ENCODE data around the gene FAM117B. TPM values are rescaled to one million over a fixed set of nuclear protein-coding genes. Genes with fewer than 3 reads are reported as not detected.

The FAM117B gene
- total RNA-seq, 1 donor from 2014 or later: 7.2 TPM

DNA sequence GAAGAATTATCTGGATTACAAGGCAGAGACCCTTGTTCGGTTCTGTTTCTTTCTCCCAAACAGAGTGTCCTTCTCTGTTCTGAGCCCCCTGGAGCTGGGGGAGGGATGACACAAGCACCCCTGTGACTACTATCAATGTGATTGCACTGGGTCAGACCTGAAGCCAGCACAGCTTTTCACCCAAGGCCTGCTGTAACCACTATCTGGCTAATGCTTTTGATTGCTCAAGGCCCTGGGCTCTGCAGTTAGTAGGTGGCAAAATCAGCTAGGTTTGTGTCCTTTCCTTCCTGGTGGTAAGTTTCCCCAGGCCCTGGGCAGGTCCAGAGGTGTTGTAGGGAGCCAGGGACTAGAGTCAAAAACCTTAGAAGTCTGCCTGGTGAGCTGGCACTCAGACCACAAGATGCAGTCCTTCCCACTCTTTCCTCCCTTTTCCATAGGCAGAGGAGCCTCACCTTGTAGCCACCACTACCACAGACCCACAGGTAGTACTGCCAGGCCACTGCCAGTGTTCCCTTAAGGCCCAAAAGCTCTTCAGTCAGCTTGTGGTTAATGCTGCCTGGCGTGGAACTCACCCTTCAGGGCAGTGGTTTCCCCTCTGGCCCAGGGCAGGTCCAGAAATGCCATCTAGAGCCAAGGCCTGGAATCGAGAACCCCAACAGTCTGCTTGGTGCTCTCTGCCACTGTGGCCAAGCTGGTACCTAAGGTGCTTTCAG is 83.0 kb downstream of the FAM117B start:
- TF ChIP-seq EZH2 (IDR thresholded peaks at IDR 0.05; ENCODE audit: insufficient read depth, low read length): no peak
- TF ChIP-seq, protein P1, sequence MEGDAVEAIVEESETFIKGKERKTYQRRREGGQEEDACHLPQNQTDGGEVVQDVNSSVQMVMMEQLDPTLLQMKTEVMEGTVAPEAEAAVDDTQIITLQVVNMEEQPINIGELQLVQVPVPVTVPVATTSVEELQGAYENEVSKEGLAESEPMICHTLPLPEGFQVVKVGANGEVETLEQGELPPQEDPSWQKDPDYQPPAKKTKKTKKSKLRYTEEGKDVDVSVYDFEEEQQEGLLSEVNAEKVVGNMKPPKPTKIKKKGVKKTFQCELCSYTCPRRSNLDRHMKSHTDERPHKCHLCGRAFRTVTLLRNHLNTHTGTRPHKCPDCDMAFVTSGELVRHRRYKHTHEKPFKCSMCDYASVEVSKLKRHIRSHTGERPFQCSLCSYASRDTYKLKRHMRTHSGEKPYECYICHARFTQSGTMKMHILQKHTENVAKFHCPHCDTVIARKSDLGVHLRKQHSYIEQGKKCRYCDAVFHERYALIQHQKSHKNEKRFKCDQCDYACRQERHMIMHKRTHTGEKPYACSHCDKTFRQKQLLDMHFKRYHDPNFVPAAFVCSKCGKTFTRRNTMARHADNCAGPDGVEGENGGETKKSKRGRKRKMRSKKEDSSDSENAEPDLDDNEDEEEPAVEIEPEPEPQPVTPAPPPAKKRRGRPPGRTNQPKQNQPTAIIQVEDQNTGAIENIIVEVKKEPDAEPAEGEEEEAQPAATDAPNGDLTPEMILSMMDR (IDR thresholded peaks at IDR 0.05; ENCODE audit: insufficient read depth, low read depth, low read length): no peak
- H3K4me1 ChIP-seq (ENCODE audit: insufficient read depth, low read length): no peaks in the 10 kb centered on the region
- no peak for FAIRE-seq
- H2AFZ ChIP-seq (ENCODE audit: low read depth, low read length): no peak overlapping the region
- H3K27ac ChIP-seq (ENCODE audit: low read depth, low read length): no peak overlapping the region
- no peak overlapping the region for H3K4me3 ChIP-seq (ENCODE audit: insufficient read depth, low read depth, low read length)
- peaks cover 16% of the 10 kb centered on the region for H3K9me3 Mint-ChIP-seq (ENCODE audit: unreplicated experiment)
- no peaks in the 10 kb centered on the region for H3K36me3 ChIP-seq (ENCODE audit: insufficient read depth, low read length)
- no peaks in the 10 kb centered on the region for H3K27me3 Mint-ChIP-seq (ENCODE audit: low read depth, unreplicated experiment)
- peaks cover 12% of the 10 kb centered on the region for H3K36me3 Mint-ChIP-seq (ENCODE audit: low read depth, unreplicated experiment)
- peaks cover 5% of the 10 kb centered on the region for H3K9me3 ChIP-seq (ENCODE audit: insufficient read depth, low read depth, low read length)
- H3K27me3 ChIP-seq (ENCODE audit: insufficient read depth, low read length): no peaks in the 10 kb centered on the region
- DNase-seq (ENCODE audit: low read depth): no peak
- H3K4me2 ChIP-seq (ENCODE audit: low read length): no peak overlapping the region
- no peak overlapping the region for H3K4me3 Mint-ChIP-seq (ENCODE audit: unreplicated experiment)
- H3K79me2 ChIP-seq (ENCODE audit: insufficient read depth, low read length): no peaks in the 10 kb centered on the region
- H4K20me1 ChIP-seq (ENCODE audit: insufficient read depth, low read length): no peaks in the 10 kb centered on the region
- peaks cover 23% of the 10 kb centered on the region for H3K4me1 Mint-ChIP-seq (ENCODE audit: low read depth, unreplicated experiment)
- no peak overlapping the region for H3K27ac Mint-ChIP-seq (ENCODE audit: unreplicated experiment)
- no peak overlapping the region for H3K9ac ChIP-seq (ENCODE audit: low read length)

DNA sequence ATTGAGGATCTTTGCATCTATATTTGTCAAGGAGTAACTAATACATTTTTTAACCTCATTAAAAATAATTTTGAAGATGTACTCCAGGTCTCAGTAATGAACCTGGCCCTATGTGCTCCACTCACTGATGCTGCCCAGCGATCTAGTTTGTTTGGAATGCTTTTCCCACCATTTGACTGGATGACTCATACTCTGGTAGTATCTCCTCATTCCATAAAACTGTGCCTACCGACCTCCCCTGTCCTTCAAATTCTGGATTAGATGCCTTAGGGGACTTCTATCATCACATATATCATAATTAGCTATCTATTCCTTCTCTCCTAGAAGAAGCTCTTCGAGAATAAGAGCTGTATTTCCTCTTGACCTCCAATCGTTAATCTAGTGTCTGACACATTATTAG is 83.8 kb downstream of the FAM117B start:
- H3K36me3 ChIP-seq (ENCODE audit: insufficient read depth, low read length): no peaks in the 10 kb centered on the region
- H3K4me3 Mint-ChIP-seq (ENCODE audit: unreplicated experiment): no peak overlapping the region
- H3K9me3 ChIP-seq (ENCODE audit: insufficient read depth, low read depth, low read length): peaks cover 5% of the 10 kb centered on the region
- FAIRE-seq (peak; percentile 50), DNase-seq (ENCODE audit: low read depth) (peak; percentile 44)
- no peaks in the 10 kb centered on the region for H4K20me1 ChIP-seq (ENCODE audit: insufficient read depth, low read length)
- H3K4me3 ChIP-seq (ENCODE audit: insufficient read depth, low read depth, low read length): no peak overlapping the region
- H3K27me3 Mint-ChIP-seq (ENCODE audit: low read depth, unreplicated experiment): no peaks in the 10 kb centered on the region
- H2AFZ ChIP-seq (ENCODE audit: low read depth, low read length): no peak overlapping the region
- no peak for TF ChIP-seq EZH2 (IDR thresholded peaks at IDR 0.05; ENCODE audit: insufficient read depth, low read length)
- TF ChIP-seq, protein P1 (IDR thresholded peaks at IDR 0.05; ENCODE audit: insufficient read depth, low read depth, low read length): no peak
- peaks cover 13% of the 10 kb centered on the region for H3K9me3 Mint-ChIP-seq (ENCODE audit: unreplicated experiment)
- H3K4me1 Mint-ChIP-seq (ENCODE audit: low read depth, unreplicated experiment): peaks cover 23% of the 10 kb centered on the region
- peak overlapping the region; percentile 91 for H3K27ac Mint-ChIP-seq (ENCODE audit: unreplicated experiment)
- H3K9ac ChIP-seq (ENCODE audit: low read length): no peak overlapping the region
- H3K36me3 Mint-ChIP-seq (ENCODE audit: low read depth, unreplicated experiment): peaks cover 6% of the 10 kb centered on the region
- no peak overlapping the region for H3K4me2 ChIP-seq (ENCODE audit: low read length)
- no peaks in the 10 kb centered on the region for H3K4me1 ChIP-seq (ENCODE audit: insufficient read depth, low read length)
- H3K79me2 ChIP-seq (ENCODE audit: insufficient read depth, low read length): no peaks in the 10 kb centered on the region
- no peak overlapping the region for H3K27ac ChIP-seq (ENCODE audit: low read depth, low read length)
- H3K27me3 ChIP-seq (ENCODE audit: insufficient read depth, low read length): no peaks in the 10 kb centered on the region

DNA sequence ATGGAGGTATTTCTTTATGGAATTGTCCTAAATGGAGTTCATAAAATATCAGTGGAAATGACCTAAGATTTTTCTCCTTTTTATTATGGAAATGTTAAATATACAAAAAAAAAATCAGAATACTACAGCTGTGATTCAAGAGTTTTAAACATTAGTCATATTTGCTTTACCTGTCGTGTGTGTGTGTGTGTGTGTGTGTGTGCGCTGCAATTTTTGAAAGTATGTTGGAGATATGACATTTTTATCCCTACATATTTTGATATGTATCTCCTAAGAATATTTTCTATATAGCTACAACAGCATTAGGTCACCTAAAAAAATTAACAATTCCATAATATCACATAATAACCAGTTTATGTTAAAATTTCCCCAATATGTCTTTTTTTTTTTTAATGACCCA is 85.5 kb downstream of the FAM117B start:
- Histone ChIP-seq H3K36me3 (ENCODE audit: insufficient read depth, low read length) (no peaks in the 10 kb centered on the region), H3K4me1 (ENCODE audit: insufficient read depth, low read length) (no peaks in the 10 kb centered on the region), H3K4me3 (ENCODE audit: insufficient read depth, low read depth, low read length) (no peak overlapping the region), H3K4me2 (ENCODE audit: low read length) (no peak overlapping the region), H3K27ac (ENCODE audit: low read depth, low read length) (no peak overlapping the region), H2AFZ (ENCODE audit: low read depth, low read length) (no peak overlapping the region), H3K79me2 (ENCODE audit: insufficient read depth, low read length) (no peaks in the 10 kb centered on the region), H4K20me1 (ENCODE audit: insufficient read depth, low read length) (no peaks in the 10 kb centered on the region), H3K9ac (ENCODE audit: low read length) (no peak overlapping the region), H3K9me3 (ENCODE audit: insufficient read depth, low read depth, low read length) (peaks cover 5% of the 10 kb centered on the region), H3K27me3 (ENCODE audit: insufficient read depth, low read length) (no peaks in the 10 kb centered on the region)
- H3K4me3 Mint-ChIP-seq (ENCODE audit: unreplicated experiment): no peak overlapping the region
- H3K27ac Mint-ChIP-seq (ENCODE audit: unreplicated experiment): no peak overlapping the region
- peaks cover 6% of the 10 kb centered on the region for H3K36me3 Mint-ChIP-seq (ENCODE audit: low read depth, unreplicated experiment)
- H3K9me3 Mint-ChIP-seq (ENCODE audit: unreplicated experiment): peaks cover 10% of the 10 kb centered on the region
- no peaks in the 10 kb centered on the region for H3K27me3 Mint-ChIP-seq (ENCODE audit: low read depth, unreplicated experiment)
- H3K4me1 Mint-ChIP-seq (ENCODE audit: low read depth, unreplicated experiment): peaks cover 23% of the 10 kb centered on the region
- TF ChIP-seq, protein P1 (IDR thresholded peaks at IDR 0.05; ENCODE audit: insufficient read depth, low read depth, low read length): no peak
- TF ChIP-seq EZH2 (IDR thresholded peaks at IDR 0.05; ENCODE audit: insufficient read depth, low read length): no peak
- DNase-seq (ENCODE audit: low read depth) (no peak), FAIRE-seq (no peak)
